Measurements from ENCODE around the gene TBCCD1.
"Not testable (repeated sequence)": the region's sequence is repeated elsewhere in the genome, so short reads cannot be mapped to it uniquely, and the experiment has no call there.

TBCCD1 gene

DNA sequence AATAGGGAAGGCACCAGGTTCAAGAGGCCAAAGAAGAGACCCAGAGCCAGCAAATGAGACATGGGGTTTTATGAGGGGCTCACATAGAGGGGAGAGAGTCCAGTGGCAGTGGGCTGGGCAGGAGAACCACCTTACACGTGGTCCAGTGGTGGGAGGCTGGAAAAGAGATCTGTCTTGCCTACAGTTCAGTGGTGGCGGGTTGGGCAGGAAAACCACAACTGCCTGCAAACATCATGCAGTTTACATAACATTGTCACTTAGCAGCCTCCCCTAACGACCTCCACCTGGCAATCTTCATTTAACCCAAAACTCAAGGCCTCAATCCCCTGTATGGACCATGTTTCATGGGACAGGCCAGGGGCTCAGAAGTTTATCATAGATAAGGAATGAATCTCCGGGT is 52.0 kb downstream of the TBCCD1 start:
- DNase-seq: no peak

DNA sequence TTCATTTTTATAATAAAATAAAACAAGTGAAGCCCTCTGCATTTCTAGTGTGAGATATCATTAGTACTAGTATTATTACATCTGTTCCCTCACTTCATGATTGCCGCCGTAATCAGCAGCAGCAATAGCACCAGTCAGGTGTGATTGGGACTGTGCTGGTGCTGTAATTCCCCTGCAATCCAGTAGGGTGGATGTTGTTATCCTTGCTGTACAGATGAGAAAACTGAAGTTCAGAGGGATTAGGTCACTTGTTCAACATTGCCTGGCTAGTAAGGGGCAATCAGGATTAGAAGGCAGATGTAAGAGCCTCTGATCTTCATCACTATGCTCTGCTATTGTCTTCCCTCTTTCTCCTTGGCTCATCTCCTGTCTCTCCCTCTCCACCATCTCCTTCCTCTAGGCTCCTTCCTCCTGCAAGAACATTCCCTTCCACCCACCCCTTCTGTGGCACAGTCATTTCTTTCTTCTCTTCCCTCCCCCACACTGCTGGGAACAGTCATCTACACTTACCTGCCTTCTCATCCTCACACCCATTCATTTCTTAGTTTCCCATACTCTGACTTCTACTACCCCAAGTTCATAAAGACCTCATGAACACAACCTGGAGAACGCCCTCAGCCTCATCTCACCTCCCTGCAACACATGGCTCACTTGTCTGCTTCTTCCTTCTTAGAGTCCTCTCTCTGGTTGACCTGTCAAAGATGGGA is 52.7 kb downstream of the TBCCD1 start:
- no peak for DNase-seq

DNA sequence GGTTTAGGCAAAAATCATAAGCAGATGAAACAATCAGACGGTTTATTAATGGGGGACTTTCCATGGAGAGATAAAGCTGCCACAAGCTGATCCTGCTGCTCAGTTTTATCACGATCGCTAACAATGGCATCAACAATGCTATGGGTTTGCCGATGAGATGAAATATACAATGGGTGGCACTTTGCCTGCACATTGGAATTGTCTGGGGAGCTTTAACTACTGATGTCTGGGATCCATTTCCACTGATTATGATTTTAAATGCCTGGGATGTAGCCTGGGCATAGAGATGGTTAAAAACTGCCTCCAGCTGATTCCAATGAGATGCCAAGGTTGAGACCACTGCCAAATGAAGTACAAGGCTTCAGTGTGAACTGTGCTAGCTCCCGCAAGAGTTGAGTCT is 53.8 kb downstream of the TBCCD1 start:
- DNase-seq: no peak

GRCh38 chr3:186512570-186513302 is 54.4 kb downstream of the TBCCD1 start:
- DNase-seq: no peak

DNA sequence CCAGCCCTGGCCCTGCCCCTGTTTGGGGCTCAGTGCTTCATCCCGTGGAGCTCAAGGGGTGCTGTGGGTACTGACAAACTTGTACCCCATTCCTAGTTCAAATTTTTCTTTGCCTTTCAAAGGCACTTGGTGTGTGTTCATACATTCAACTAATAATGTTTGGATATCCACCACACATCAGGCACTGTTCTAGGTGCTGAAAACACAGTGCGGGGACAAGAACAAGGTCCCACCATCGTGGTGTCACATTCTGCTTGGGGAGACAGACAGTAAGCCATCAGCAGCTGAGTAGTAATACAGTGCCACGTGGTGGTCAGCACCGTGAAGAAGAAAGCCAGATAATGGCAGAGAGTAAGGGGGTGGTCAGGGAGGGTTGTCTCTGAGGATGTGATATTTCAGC is 55.4 kb downstream of the TBCCD1 start:
- DNase-seq: no peak

- DNase-seq: no peak
Observed at GRCh38 chr3:186511245-186511644, 55.9 kb downstream of the TBCCD1 start.

- DNase-seq: no peak
Observed at GRCh38 chr3:186510374-186511079, 56.6 kb downstream of the TBCCD1 start.

GRCh38 chr3:186509423-186509822 is 57.7 kb downstream of the TBCCD1 start:
- no peak for DNase-seq

GRCh38 chr3:186506857-186507256 is 60.3 kb downstream of the TBCCD1 start:
- DNase-seq: no peak

DNA sequence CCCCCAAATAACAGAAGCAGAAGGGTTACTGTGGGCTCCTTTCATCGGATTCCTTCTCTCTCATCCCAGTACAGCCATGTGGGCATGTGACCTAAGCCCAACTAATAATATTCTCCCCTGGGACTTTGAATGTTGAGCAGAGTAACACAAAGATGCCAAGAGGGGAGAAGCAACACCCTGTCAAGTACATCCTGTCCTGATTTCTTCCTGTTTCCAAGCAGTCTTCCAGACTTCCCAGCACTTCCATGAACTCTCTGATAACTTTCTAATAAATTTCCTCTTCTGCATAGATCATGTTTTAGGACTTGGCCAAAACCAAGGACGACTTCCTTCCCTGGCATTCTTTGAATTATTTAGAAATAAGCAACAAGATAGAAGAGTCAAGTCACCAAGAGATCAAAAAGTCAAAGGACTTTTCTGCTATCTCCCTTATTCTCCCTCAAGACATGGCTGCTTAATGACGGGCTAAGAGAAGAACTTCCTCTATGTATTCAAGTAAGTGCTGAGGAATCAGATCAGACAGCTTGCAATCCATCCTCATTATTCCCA is 60.9 kb downstream of the TBCCD1 start:
- DNase-seq: no peak

GRCh38 chr3:186502966-186503712 is 64.0 kb downstream of the TBCCD1 start:
- DNase-seq: no peak

- DNase-seq: no peak
Observed at GRCh38 chr3:186502138-186502948, 64.8 kb downstream of the TBCCD1 start.

- not testable (repeated sequence) for DNase-seq
Observed at GRCh38 chr3:186499949-186500348, 67.2 kb downstream of the TBCCD1 start.

DNA sequence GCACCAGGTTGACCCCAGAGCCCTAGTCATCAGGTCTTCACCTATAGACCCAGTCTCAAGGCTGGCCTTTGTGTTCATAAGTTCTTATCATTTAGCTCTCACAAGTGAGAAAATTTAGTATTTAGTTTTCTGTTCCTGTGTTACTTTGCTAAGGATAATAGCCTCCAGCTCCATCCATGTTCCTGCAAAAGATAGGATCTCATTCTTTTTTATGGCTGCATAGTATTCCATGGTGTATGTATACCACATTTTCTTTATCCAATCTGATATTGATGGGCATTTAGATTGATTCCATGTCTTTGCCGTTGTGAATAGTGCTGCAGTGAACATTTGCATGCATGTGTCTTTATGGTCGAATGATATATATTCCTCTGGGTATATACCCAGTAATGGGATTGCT is 69.1 kb downstream of the TBCCD1 start:
- DNase-seq: not testable (repeated sequence)

- no peak for DNase-seq
Observed at GRCh38 chr3:186497608-186498007, 69.5 kb downstream of the TBCCD1 start.

DNA sequence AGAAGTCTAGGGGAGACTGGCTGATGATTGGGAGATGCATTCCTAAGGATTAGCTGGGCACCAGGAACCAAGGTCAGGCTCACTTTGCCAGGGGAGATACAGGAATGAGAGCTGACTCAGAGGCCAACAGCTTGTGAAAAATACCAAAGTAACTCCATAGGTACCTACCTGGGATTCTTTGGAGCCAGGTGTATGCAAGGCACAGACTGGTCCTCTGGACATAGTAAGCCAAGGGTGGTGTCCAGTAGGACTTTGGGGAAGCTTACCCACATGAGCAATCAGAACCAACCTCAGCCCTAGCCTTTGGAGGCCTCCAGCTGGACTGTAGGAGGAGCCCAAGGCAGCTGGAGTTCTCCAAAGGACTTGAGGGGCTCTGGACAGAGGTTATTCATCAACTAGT is 70.5 kb downstream of the TBCCD1 start:
- no peak for DNase-seq
